Tibial nerve (tissue), 4 donors: ENCODE data around the gene DIP2B.

ENCODE experiments used
- CTCF ChIP-seq, 5 experiments: fragments of 200-600 bp in 3 of 5; fragments of 450-650 bp in 2 of 5; sonication (generic) in 3 of 5; IDR thresholded peaks; one replicate each; pipeline ENCODE4 v1.5.1; 2016 to 2019; ENCODE audit warnings: antibody characterized with exemption in 5 of 5, mild to moderate bottlenecking in 3 of 5, moderate library complexity in 2 of 5
- EP300 ChIP-seq, 2 donors: sonication (generic); formaldehyde crosslinking; IDR thresholded peaks; one replicate each; pipeline ENCODE4 v1.6.1; 2017; ENCODE audit warnings: antibody characterized with exemption in 2 of 2, mild to moderate bottlenecking in 1 of 2
- POLR2A ChIP-seq, 2 donors: fragments of 450-650 bp; IDR thresholded peaks; one replicate each; pipeline ENCODE4 v1.6.1; 2017; ENCODE audit warnings: antibody characterized with exemption in 2 of 2, mild to moderate bottlenecking in 2 of 2, moderate library complexity in 2 of 2

- TF ChIP-seq CTCF (IDR thresholded peaks at IDR 0.05) (no peak), EP300 (IDR thresholded peaks at IDR 0.05) (no peak), POLR2A (IDR thresholded peaks at IDR 0.05) (no peak)
Observed at GRCh38 chr12:50557421-50557820, 52.6 kb downstream of the DIP2B start.
